Embryonic facial prominence (tissue), 1 donor: Measurements from ENCODE around the gene GPER1.

ENCODE experiments used
- DNase-seq: peaks from one replicate; pipeline ENCODE4 v3.0.0-alpha.2; 2016; ENCODE audit errors: extremely low spot score

Gene GPER1

GRCh38 chr7:1053816-1054370 lies 34.0 kb upstream of the GPER1 start:
- no peak for DNase-seq

- DNase-seq = no peak
Observed at GRCh38 chr7:1054438-1054837, 33.5 kb upstream of the GPER1 start.

- DNase-seq = no peak
Observed at GRCh38 chr7:1054861-1055450, 33.0 kb upstream of the GPER1 start.

GRCh38 chr7:1055491-1055955 lies 32.4 kb upstream of the GPER1 start:
- DNase-seq = no peak

- DNase-seq = no peak
Observed at GRCh38 chr7:1055956-1056784, 31.7 kb upstream of the GPER1 start.

GRCh38 chr7:1056785-1057410 lies 31.0 kb upstream of the GPER1 start:
- DNase-seq = no peak

GRCh38 chr7:1057416-1058291 lies 30.3 kb upstream of the GPER1 start:
- DNase-seq = no peak

GRCh38 chr7:1058311-1058710 lies 29.6 kb upstream of the GPER1 start:
- no peak for DNase-seq

GRCh38 chr7:1058821-1059199 lies 29.1 kb upstream of the GPER1 start:
- DNase-seq = no peak

- DNase-seq = peak; percentile 45
Observed at GRCh38 chr7:1059200-1060091, 28.5 kb upstream of the GPER1 start.

- DNase-seq = no peak
Observed at GRCh38 chr7:1060315-1061072, 27.4 kb upstream of the GPER1 start.

- no peak for DNase-seq
Observed at GRCh38 chr7:1061180-1061579, 26.7 kb upstream of the GPER1 start.

- no peak for DNase-seq
Observed at GRCh38 chr7:1062296-1063294, 25.3 kb upstream of the GPER1 start.

GRCh38 chr7:1063361-1063760 lies 24.6 kb upstream of the GPER1 start:
- DNase-seq = no peak

GRCh38 chr7:1064581-1064980 lies 23.3 kb upstream of the GPER1 start:
- no peak for DNase-seq

GRCh38 chr7:1065263-1065584 lies 22.7 kb upstream of the GPER1 start:
- DNase-seq = no peak

GRCh38 chr7:1065585-1066241 lies 22.2 kb upstream of the GPER1 start:
- no peak for DNase-seq

GRCh38 chr7:1066242-1066588 lies 21.7 kb upstream of the GPER1 start:
- no peak for DNase-seq
